Stimulated activated naive CD8-positive, alpha-beta T cell treated with anti-CD3 and anti-CD28 coated beads, Interleukin-15, Interleukin-2, amounts not matched to agents 100 ng/mL and 50 ng/mL, for 24 hours (primary cell): ENCODE measurements around the gene EFCAB8.
"Not testable (repeated sequence)": the region's sequence is repeated elsewhere in the genome, so short reads cannot be mapped to it uniquely, and the experiment has no call there.

Experiments
- H3K27ac Mint-ChIP-seq: one replicate; pipeline ENCODE4 v1.8.0; 2021; ENCODE audit warnings: mild to moderate bottlenecking, mixed read lengths
- H3K27me3 Mint-ChIP-seq: one replicate; pipeline ENCODE4 v1.8.0; 2021; ENCODE audit warnings: mixed read lengths
- H3K36me3 Mint-ChIP-seq: one replicate; pipeline ENCODE4 v1.8.0; 2021; ENCODE audit warnings: low read depth, mixed read lengths
- H3K4me1 Mint-ChIP-seq: one replicate; pipeline ENCODE4 v1.8.0; 2021; ENCODE audit warnings: low read depth, mixed read lengths
- H3K4me3 Mint-ChIP-seq: one replicate; pipeline ENCODE4 v1.8.0; 2021; ENCODE audit warnings: mild to moderate bottlenecking, mixed read lengths
- H3K9me3 Mint-ChIP-seq: one replicate; pipeline ENCODE4 v1.8.0; 2021; ENCODE audit warnings: mixed read lengths

EFCAB8 gene

GRCh38 chr20:32858189-32858588, 534 bp upstream of the EFCAB8 start:
- Mint-ChIP-seq H3K27me3 (no peaks in the 10 kb centered on the region), H3K4me3 (no peak overlapping the region), H3K36me3 (peaks cover 43% of the 10 kb centered on the region), H3K9me3 (no peaks in the 10 kb centered on the region), H3K27ac (no peak overlapping the region), H3K4me1 (peaks cover 23% of the 10 kb centered on the region)

GRCh38 chr20:32861446-32861845, 2.7 kb downstream of the EFCAB8 start:
- H3K4me1 Mint-ChIP-seq = peaks cover 4% of the 10 kb centered on the region
- H3K4me3 Mint-ChIP-seq = no peak overlapping the region
- H3K27me3 Mint-ChIP-seq = no peaks in the 10 kb centered on the region
- H3K27ac Mint-ChIP-seq = no peak overlapping the region
- peaks cover 27% of the 10 kb centered on the region for H3K36me3 Mint-ChIP-seq
- H3K9me3 Mint-ChIP-seq = no peaks in the 10 kb centered on the region

GRCh38 chr20:32869562-32869961, 10.8 kb downstream of the EFCAB8 start:
- H3K27me3 Mint-ChIP-seq = no peaks in the 10 kb centered on the region
- no peak overlapping the region for H3K27ac Mint-ChIP-seq
- H3K4me1 Mint-ChIP-seq = no peaks in the 10 kb centered on the region
- H3K36me3 Mint-ChIP-seq = no peaks in the 10 kb centered on the region
- no peaks in the 10 kb centered on the region for H3K9me3 Mint-ChIP-seq
- no peak overlapping the region for H3K4me3 Mint-ChIP-seq

GRCh38 chr20:32870526-32870925, 11.8 kb downstream of the EFCAB8 start:
- not testable (repeated sequence) for H3K27me3 Mint-ChIP-seq, H3K4me3 Mint-ChIP-seq, H3K9me3 Mint-ChIP-seq, H3K4me1 Mint-ChIP-seq, H3K36me3 Mint-ChIP-seq, H3K27ac Mint-ChIP-seq

GRCh38 chr20:32870985-32871384, 12.3 kb downstream of the EFCAB8 start:
- Mint-ChIP-seq H3K36me3 (no peaks in the 10 kb centered on the region), H3K4me3 (no peak overlapping the region), H3K9me3 (no peaks in the 10 kb centered on the region), H3K27ac (no peak overlapping the region), H3K4me1 (no peaks in the 10 kb centered on the region), H3K27me3 (no peaks in the 10 kb centered on the region)

- no peak overlapping the region for H3K27ac Mint-ChIP-seq
- H3K36me3 Mint-ChIP-seq = no peaks in the 10 kb centered on the region
- no peaks in the 10 kb centered on the region for H3K27me3 Mint-ChIP-seq
- H3K9me3 Mint-ChIP-seq = no peaks in the 10 kb centered on the region
- no peaks in the 10 kb centered on the region for H3K4me1 Mint-ChIP-seq
- no peak overlapping the region for H3K4me3 Mint-ChIP-seq
Observed at GRCh38 chr20:32871627-32872160, 13.0 kb downstream of the EFCAB8 start.

GRCh38 chr20:32872266-32872665, 13.5 kb downstream of the EFCAB8 start:
- Mint-ChIP-seq H3K9me3 (no peaks in the 10 kb centered on the region), H3K36me3 (no peaks in the 10 kb centered on the region), H3K27ac (no peak overlapping the region), H3K4me1 (no peaks in the 10 kb centered on the region), H3K27me3 (no peaks in the 10 kb centered on the region), H3K4me3 (no peak overlapping the region)

GRCh38 chr20:32875673-32876072, 16.9 kb downstream of the EFCAB8 start:
- Mint-ChIP-seq H3K36me3 (no peaks in the 10 kb centered on the region), H3K4me1 (no peaks in the 10 kb centered on the region), H3K9me3 (no peaks in the 10 kb centered on the region), H3K27ac (no peak overlapping the region), H3K27me3 (no peaks in the 10 kb centered on the region), H3K4me3 (no peak overlapping the region)

GRCh38 chr20:32877507-32877906, 18.8 kb downstream of the EFCAB8 start:
- H3K36me3 Mint-ChIP-seq = no peaks in the 10 kb centered on the region
- no peak overlapping the region for H3K27ac Mint-ChIP-seq
- H3K9me3 Mint-ChIP-seq = no peaks in the 10 kb centered on the region
- H3K4me1 Mint-ChIP-seq = no peaks in the 10 kb centered on the region
- no peak overlapping the region for H3K4me3 Mint-ChIP-seq
- H3K27me3 Mint-ChIP-seq = no peaks in the 10 kb centered on the region

- H3K36me3 Mint-ChIP-seq = no peaks in the 10 kb centered on the region
- H3K27ac Mint-ChIP-seq = no peak overlapping the region
- no peaks in the 10 kb centered on the region for H3K9me3 Mint-ChIP-seq
- H3K4me3 Mint-ChIP-seq = no peak overlapping the region
- no peaks in the 10 kb centered on the region for H3K4me1 Mint-ChIP-seq
- no peaks in the 10 kb centered on the region for H3K27me3 Mint-ChIP-seq
Observed at GRCh38 chr20:32878820-32879219, 20.1 kb downstream of the EFCAB8 start.

- Mint-ChIP-seq H3K4me1 (no peaks in the 10 kb centered on the region), H3K27ac (no peak overlapping the region), H3K9me3 (no peaks in the 10 kb centered on the region), H3K27me3 (no peaks in the 10 kb centered on the region), H3K36me3 (no peaks in the 10 kb centered on the region), H3K4me3 (no peak overlapping the region)
Observed at GRCh38 chr20:32879538-32879937, 20.8 kb downstream of the EFCAB8 start.

- no peaks in the 10 kb centered on the region for H3K36me3 Mint-ChIP-seq
- H3K27ac Mint-ChIP-seq = no peak overlapping the region
- H3K4me1 Mint-ChIP-seq = no peaks in the 10 kb centered on the region
- no peak overlapping the region for H3K4me3 Mint-ChIP-seq
- no peaks in the 10 kb centered on the region for H3K9me3 Mint-ChIP-seq
- no peaks in the 10 kb centered on the region for H3K27me3 Mint-ChIP-seq
Observed at GRCh38 chr20:32880635-32881034, 21.9 kb downstream of the EFCAB8 start.

GRCh38 chr20:32883081-32883480, 24.4 kb downstream of the EFCAB8 start:
- Mint-ChIP-seq H3K9me3 (no peaks in the 10 kb centered on the region), H3K4me1 (no peaks in the 10 kb centered on the region), H3K36me3 (no peaks in the 10 kb centered on the region), H3K4me3 (no peak overlapping the region), H3K27ac (no peak overlapping the region), H3K27me3 (no peaks in the 10 kb centered on the region)

GRCh38 chr20:32885185-32885584, 26.5 kb downstream of the EFCAB8 start:
- no peak overlapping the region for H3K4me3 Mint-ChIP-seq
- no peak overlapping the region for H3K27ac Mint-ChIP-seq
- H3K9me3 Mint-ChIP-seq = no peaks in the 10 kb centered on the region
- H3K27me3 Mint-ChIP-seq = no peaks in the 10 kb centered on the region
- no peaks in the 10 kb centered on the region for H3K36me3 Mint-ChIP-seq
- no peaks in the 10 kb centered on the region for H3K4me1 Mint-ChIP-seq

- no peaks in the 10 kb centered on the region for H3K4me1 Mint-ChIP-seq
- no peaks in the 10 kb centered on the region for H3K36me3 Mint-ChIP-seq
- no peaks in the 10 kb centered on the region for H3K9me3 Mint-ChIP-seq
- no peak overlapping the region for H3K4me3 Mint-ChIP-seq
- no peak overlapping the region for H3K27ac Mint-ChIP-seq
- no peaks in the 10 kb centered on the region for H3K27me3 Mint-ChIP-seq
Observed at GRCh38 chr20:32885952-32886351, 27.2 kb downstream of the EFCAB8 start.

GRCh38 chr20:32886652-32887051, 27.9 kb downstream of the EFCAB8 start:
- Mint-ChIP-seq H3K4me1 (no peaks in the 10 kb centered on the region), H3K27me3 (no peaks in the 10 kb centered on the region), H3K27ac (no peak overlapping the region), H3K9me3 (no peaks in the 10 kb centered on the region), H3K4me3 (no peak overlapping the region), H3K36me3 (no peaks in the 10 kb centered on the region)
